WTC11 (cell line): ENCODE results near the gene KRT32. TPM values are rescaled to one million over a fixed set of nuclear protein-coding genes. Genes with fewer than 3 reads are reported as not detected.

Source experiments
- ATAC-seq: fragments of 200-7000 bp; cut with Tn5 transposase; 2 replicates; pipeline ENCODE4 v1.10.0; 2021; ENCODE audit warnings: mild to moderate bottlenecking, moderate library complexity
- CTCF ChIA-PET: fragments of 300-600 bp; sonication (Branson Sonifier 250); formaldehyde crosslinking; loops from one replicate; lab custom pipeline; 2021; ENCODE audit warnings: antibody characterized with exemption; lab: Charles Lee
- POLR2A ChIA-PET: fragments of 350-600 bp; sonication (Branson Sonifier 250); formaldehyde crosslinking; loops from one replicate; lab custom pipeline; 2021; ENCODE audit warnings: antibody characterized with exemption; lab: Charles Lee
- DNase-seq: peaks from one replicate; pipeline ENCODE4 v3.0.0; 2021; ENCODE audit warnings: low spot score
- H3K27ac Mint-ChIP-seq: 2 replicates; pipeline ENCODE4 v1.8.0; 2021; ENCODE audit warnings: mixed read lengths
- H3K27me3 Mint-ChIP-seq: 2 replicates; pipeline ENCODE4 v1.8.0; 2021; ENCODE audit warnings: low read depth, mild to moderate bottlenecking, moderate library complexity, mixed read lengths
- H3K36me3 Mint-ChIP-seq: 2 replicates; pipeline ENCODE4 v1.8.0; 2021; ENCODE audit warnings: mixed read lengths
- H3K4me1 Mint-ChIP-seq: 2 replicates; pipeline ENCODE4 v1.8.0; 2022; ENCODE audit warnings: mixed read lengths
- H3K4me3 Mint-ChIP-seq: 2 replicates; pipeline ENCODE4 v1.8.0; 2021; ENCODE audit warnings: mild to moderate bottlenecking, moderate library complexity, mixed read lengths
- H3K9me3 Mint-ChIP-seq: 2 replicates; pipeline ENCODE4 v1.8.0; 2021; ENCODE audit warnings: mixed read lengths
- CDX4 ChIP-seq: fragments of 250-450 bp; sonication (Bioruptor Pico); IDR thresholded peaks from 2 replicates; pipeline ENCODE4 v1.9.0; 2021; ENCODE audit warnings: moderate library complexity, mild to moderate bottlenecking, inconsistent platforms, borderline replicate concordance
- ELF4 ChIP-seq: sonication (generic); formaldehyde crosslinking; IDR thresholded peaks from 2 replicates; pipeline ENCODE4 v1.8.1; 2022; ENCODE audit warnings: low read depth, mild to moderate bottlenecking, moderate library complexity, missing genetic modification reagents
- EMX1 ChIP-seq: fragments of 250-450 bp; sonication (Bioruptor Pico); IDR thresholded peaks from 2 replicates; pipeline ENCODE4 v1.8.0; 2021; ENCODE audit warnings: mild to moderate bottlenecking
- ERG ChIP-seq: fragments of 250-450 bp; sonication (Bioruptor Pico); IDR thresholded peaks from 2 replicates; pipeline ENCODE4 v1.8.0; 2021; ENCODE audit warnings: mild to moderate bottlenecking
- HMGXB4 ChIP-seq: sonication (generic); formaldehyde crosslinking; IDR thresholded peaks from 2 replicates; pipeline ENCODE4 v1.8.1; 2023; ENCODE audit warnings: mild to moderate bottlenecking, moderate library complexity, missing genetic modification reagents
- IRF2 ChIP-seq: sonication (generic); formaldehyde crosslinking; IDR thresholded peaks from 2 replicates; pipeline ENCODE4 v1.8.0; 2022; ENCODE audit warnings: low read depth, missing genetic modification reagents, borderline replicate concordance
- MAX ChIP-seq: sonication (generic); formaldehyde crosslinking; IDR thresholded peaks from 2 replicates; pipeline ENCODE4 v1.8.0; 2022; ENCODE audit warnings: mild to moderate bottlenecking, missing genetic modification reagents
- NFE2L1 ChIP-seq: sonication (generic); formaldehyde crosslinking; IDR thresholded peaks from 2 replicates; pipeline ENCODE4 v1.8.1; 2023; ENCODE audit warnings: missing genetic modification reagents
- NFYB ChIP-seq: sonication (generic); formaldehyde crosslinking; conservative IDR thresholded peaks from 2 replicates; pipeline ENCODE4 v1.8.0; 2022; ENCODE audit warnings: low read depth, missing genetic modification reagents
- NR2C2 ChIP-seq: sonication (generic); formaldehyde crosslinking; IDR thresholded peaks from 2 replicates; pipeline ENCODE4 v1.8.0; 2022; ENCODE audit warnings: mild to moderate bottlenecking, missing genetic modification reagents
- PREB ChIP-seq: sonication (generic); formaldehyde crosslinking; IDR thresholded peaks from 2 replicates; pipeline ENCODE4 v1.8.1; 2022; ENCODE audit warnings: mild to moderate bottlenecking, missing genetic modification reagents, moderate library complexity, borderline replicate concordance
- RELA ChIP-seq: sonication (generic); formaldehyde crosslinking; IDR thresholded peaks from 2 replicates; pipeline ENCODE4 v1.8.1; 2022; ENCODE audit warnings: missing genetic modification reagents, mild to moderate bottlenecking, borderline replicate concordance
- SOX15 ChIP-seq: fragments of 250-450 bp; sonication (Bioruptor Pico); IDR thresholded peaks from 2 replicates; pipeline ENCODE4 v1.9.0; 2021; ENCODE audit warnings: mild to moderate bottlenecking
- TEAD4 ChIP-seq: sonication (generic); formaldehyde crosslinking; IDR thresholded peaks from 2 replicates; pipeline ENCODE4 v1.8.0; 2022; ENCODE audit warnings: mild to moderate bottlenecking, missing genetic modification reagents
- ZBTB21 ChIP-seq: sonication (generic); formaldehyde crosslinking; IDR thresholded peaks from 2 replicates; pipeline ENCODE4 v1.8.1; 2023; ENCODE audit warnings: mild to moderate bottlenecking, missing genetic modification reagents, borderline replicate concordance
- ZNF263 ChIP-seq: sonication (generic); formaldehyde crosslinking; IDR thresholded peaks from 2 replicates; pipeline ENCODE4 v1.8.1; 2022; ENCODE audit warnings: low read depth, mild to moderate bottlenecking, moderate library complexity, missing genetic modification reagents
- ZNF423 ChIP-seq: fragments of 250-450 bp; sonication (Bioruptor Pico); IDR thresholded peaks from 2 replicates; pipeline ENCODE4 v2.1.2; 2022; ENCODE audit warnings: mild to moderate bottlenecking, moderate library complexity
- ZNF425 ChIP-seq: fragments of 250-450 bp; sonication (Bioruptor Pico); conservative IDR thresholded peaks from 2 replicates; pipeline ENCODE4 v1.9.0; 2021; ENCODE audit warnings: mild to moderate bottlenecking
- ZNF671 ChIP-seq: fragments of 250-450 bp; sonication (Bioruptor Pico); IDR thresholded peaks from 2 replicates; pipeline ENCODE4 v1.8.0; 2021; ENCODE audit warnings: mild to moderate bottlenecking
- ZSCAN18 ChIP-seq: fragments of 250-450 bp; sonication (Bioruptor Pico); IDR thresholded peaks from 2 replicates; pipeline ENCODE4 v2.1.2; 2022; ENCODE audit warnings: mild to moderate bottlenecking, moderate library complexity
- total RNA-seq: library from RNA; stranded (reverse); gene quantifications from 3 replicates; pipeline ENCODE4 v1.2.3, GENCODE V29; 2021

KRT32 gene
- total RNA-seq, 1 experiment from 2014 or later = not detected

GRCh38 chr17:41434005-41434404 is 33.2 kb downstream of the KRT32 start:
- Mint-ChIP-seq H3K9me3 (no peaks in the 10 kb centered on the region), H3K27ac (no peak overlapping the region), H3K27me3 (no peaks in the 10 kb centered on the region), H3K4me1 (no peaks in the 10 kb centered on the region), H3K36me3 (no peaks in the 10 kb centered on the region)
- DNase-seq = no peak
- POLR2A ChIA-PET = no interaction called here
- ATAC-seq = no peak
- CTCF ChIA-PET = interaction anchor here (2.8 to 3.3 kb wide), 2 partner anchors 16 to 115 kb away, joined by 12 to 22 read pairs; no protein-coding TSS in a partner anchor
- TF ChIP-seq TEAD4 (CRISPR knock-in tag) (no peak), ELF4 (CRISPR knock-in tag) (no peak), ZNF671 (CRISPR knock-in tag) (no peak), CDX4 (no peak), EMX1 (CRISPR knock-in tag) (no peak), SOX15 (no peak), ZNF263 (CRISPR knock-in tag) (no peak), ZBTB21 (CRISPR knock-in tag) (no peak), PREB (CRISPR knock-in tag) (no peak), NFE2L1 (CRISPR knock-in tag) (no peak), NFYB (no peak), MAX (CRISPR knock-in tag) (no peak), RELA (CRISPR knock-in tag) (no peak), ZNF425 (no peak), ERG (CRISPR knock-in tag) (no peak), ZNF423 (CRISPR knock-in tag) (no peak), IRF2 (no peak), NR2C2 (CRISPR knock-in tag) (no peak), ZSCAN18 (CRISPR knock-in tag) (no peak), HMGXB4 (CRISPR knock-in tag) (no peak)
- TF ChIP-seq, all 79 proteins: peak for 0
- H3K4me3 Mint-ChIP-seq = no peak overlapping the region
